ENCODE results near the gene CYP27A1. TPM values are rescaled to one million over a fixed set of nuclear protein-coding genes. Genes with fewer than 3 reads are reported as not detected.

CYP27A1 gene
- total and polyA plus RNA-seq, 2 donors from 2014 or later, result 18.5 to 43.3 TPM

- Histone ChIP-seq H3K4me3 (ENCODE audit: low read length in 3 of 3) (no peak overlapping the region), H3K27me3 (ENCODE audit: control insufficient read depth, insufficient read depth, low read length) (no peaks in the 10 kb centered on the region), H3K27ac (ENCODE audit: low read depth in 2 of 2, low read length in 2 of 2) (no peak overlapping the region), H3K9me3 (ENCODE audit: control insufficient read depth in 2 of 3, insufficient read depth in 1 of 3, low read length in 3 of 3) (no peaks in the 10 kb centered on the region), H3K4me1 (ENCODE audit: control insufficient read depth in 2 of 3, insufficient read depth in 2 of 3, low read depth in 1 of 3, low read length in 3 of 3) (peaks cover 0 to 8% (median 8%) of the 10 kb centered on the region in 3 donors), H3K9ac (ENCODE audit: low read length in 3 of 3) (no peak overlapping the region), H3K36me3 (ENCODE audit: control insufficient read depth in 2 of 3, insufficient read depth in 3 of 3, low read length in 3 of 3) (no peaks in the 10 kb centered on the region)
- intact Hi-C loops (cut with DNase I), result no loop called here
- DNase-seq, result no peak
- FAIRE-seq, result no peak
- TF ChIP-seq CTCF (IDR thresholded peaks at IDR 0.05; ENCODE audit: borderline replicate concordance, extremely low read depth, insufficient read depth), result no peak
Observed at GRCh38 chr2:218780046-218780445, 1.9 kb upstream of the CYP27A1 start.

DNA sequence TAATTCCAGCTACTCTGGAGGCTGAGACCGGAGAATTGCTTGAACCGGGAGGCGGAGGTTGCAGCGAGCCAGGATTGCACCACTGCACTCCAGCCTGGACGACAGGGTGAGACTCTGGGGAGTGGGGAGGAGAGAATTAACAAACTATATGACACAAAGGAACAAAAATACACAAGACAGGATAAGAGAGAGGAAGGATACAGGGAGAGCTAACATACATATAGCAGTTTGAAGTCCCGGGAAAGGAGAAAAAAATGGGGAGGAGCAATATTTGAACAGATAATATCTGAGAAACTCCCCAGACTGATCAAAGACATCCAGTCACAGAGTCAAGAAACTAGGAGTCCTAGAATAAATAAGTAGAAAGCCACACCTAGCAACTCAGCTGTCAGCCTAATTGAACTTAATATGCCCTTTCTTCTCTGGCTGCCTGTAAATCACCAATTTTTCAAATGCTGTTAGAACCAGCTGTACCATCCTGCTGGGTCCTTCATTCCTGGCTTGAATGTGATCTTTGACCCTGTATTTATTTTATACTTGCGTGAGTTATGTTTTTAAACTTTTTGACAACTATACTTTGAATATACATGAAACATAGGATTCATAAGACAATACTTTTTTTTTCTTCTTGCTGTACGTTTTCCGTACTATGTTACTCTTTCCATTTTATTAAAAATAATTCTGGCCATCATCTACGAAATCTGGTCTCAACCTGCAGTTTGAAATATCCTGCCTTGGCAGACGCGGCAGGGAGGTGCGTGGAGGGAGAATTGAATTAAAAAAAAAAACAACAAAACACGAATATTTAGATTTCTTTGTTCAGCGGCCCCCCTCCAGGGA, 876 bp upstream of the CYP27A1 start:
- Histone ChIP-seq H3K27me3 (ENCODE audit: control insufficient read depth, insufficient read depth, low read length) (no peaks in the 10 kb centered on the region), H3K27ac (ENCODE audit: low read depth in 2 of 2, low read length in 2 of 2) (no peak overlapping the region), H3K4me3 (ENCODE audit: low read length in 3 of 3) (peak overlapping the region; percentile 13 to 90 (median 85)), H3K4me1 (ENCODE audit: control insufficient read depth in 2 of 3, insufficient read depth in 2 of 3, low read depth in 1 of 3, low read length in 3 of 3) (peaks cover 0 to 14% (median 8%) of the 10 kb centered on the region in 3 donors), H3K36me3 (ENCODE audit: control insufficient read depth in 2 of 3, insufficient read depth in 3 of 3, low read length in 3 of 3) (no peaks in the 10 kb centered on the region), H3K9ac (ENCODE audit: low read length in 3 of 3) (peak overlapping the region in 2 of 3 donors; percentile 66 to 81), H3K9me3 (ENCODE audit: control insufficient read depth in 2 of 3, insufficient read depth in 1 of 3, low read length in 3 of 3) (no peaks in the 10 kb centered on the region)
- FAIRE-seq (no peak), DNase-seq (peak in 2 of 5 donors; percentile 16 to 32)
- TF ChIP-seq CTCF (IDR thresholded peaks at IDR 0.05; ENCODE audit: borderline replicate concordance, extremely low read depth, insufficient read depth), result no peak
- intact Hi-C loops (cut with DNase I), result no loop called here

DNA sequence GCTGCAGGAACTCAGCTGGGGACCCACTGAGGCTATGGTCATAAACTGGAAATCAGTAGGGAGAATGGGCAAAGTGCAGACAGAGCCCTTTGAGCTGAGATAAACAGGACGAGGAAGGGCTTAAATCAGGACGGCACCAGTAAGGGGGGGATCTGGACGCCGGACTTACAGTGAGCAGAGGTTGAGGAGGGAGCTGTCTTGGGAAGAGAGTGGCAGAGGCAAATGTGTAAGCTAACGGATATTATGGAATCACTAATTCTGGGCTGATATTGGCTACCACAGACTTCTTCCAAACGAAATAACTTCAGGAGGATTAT, 539 bp downstream of the CYP27A1 start:
- H3K27ac ChIP-seq (ENCODE audit: low read depth in 2 of 2, low read length in 2 of 2), result peak overlapping the region; percentile 74 to 81
- DNase-seq (peak in 1 of 5 donors; percentile 46), FAIRE-seq (no peak)
- H3K4me1 ChIP-seq (ENCODE audit: control insufficient read depth in 2 of 3, insufficient read depth in 2 of 3, low read depth in 1 of 3, low read length in 3 of 3), result peaks cover 0 to 14% (median 8%) of the 10 kb centered on the region in 3 donors
- H3K9me3 ChIP-seq (ENCODE audit: control insufficient read depth in 2 of 3, insufficient read depth in 1 of 3, low read length in 3 of 3), result no peaks in the 10 kb centered on the region
- intact Hi-C loops (cut with DNase I), result no loop called here
- H3K36me3 ChIP-seq (ENCODE audit: control insufficient read depth in 2 of 3, insufficient read depth in 3 of 3, low read length in 3 of 3), result no peaks in the 10 kb centered on the region
- H3K27me3 ChIP-seq (ENCODE audit: control insufficient read depth, insufficient read depth, low read length), result no peaks in the 10 kb centered on the region
- peak overlapping the region; percentile 18 to 90 (median 85) for H3K4me3 ChIP-seq (ENCODE audit: low read length in 3 of 3)
- peak overlapping the region; percentile 40 to 81 (median 79) for H3K9ac ChIP-seq (ENCODE audit: low read length in 3 of 3)
- TF ChIP-seq CTCF (IDR thresholded peaks at IDR 0.05; ENCODE audit: borderline replicate concordance, extremely low read depth, insufficient read depth), result no peak
